Esophagus squamous epithelium (tissue), 5 donors: ENCODE measurements around the gene KCTD13. TPM values are rescaled to one million over a fixed set of nuclear protein-coding genes. Genes with fewer than 3 reads are reported as not detected.

Experiments used
- DNase-seq: peaks from one replicate; lab custom pipeline; 2025; lab: John Stamatoyannopoulos, UW
- H3K27ac ChIP-seq, 4 donors: fragments of 200-600 bp; sonication (generic); one replicate each; pipeline ENCODE4 v1.5.1; 2016 to 2019; ENCODE audit warnings: mild to moderate bottlenecking in 1 of 4
- H3K27me3 ChIP-seq, 4 donors: fragments of 200-600 bp; sonication (generic); 1 replicate in 3 of 4; 2 replicates in 1 of 4; pipeline versions ENCODE4 v1.5.1 to v1.6.0; 2017 to 2021; ENCODE audit warnings: antibody characterized with exemption in 1 of 4
- H3K36me3 ChIP-seq, 3 donors: fragments of 200-600 bp; sonication (generic); one replicate each; pipeline ENCODE4 v1.5.1; 2016 to 2019
- H3K4me1 ChIP-seq, 3 donors: fragments of 200-600 bp; sonication (generic); one replicate each; pipeline ENCODE4 v1.5.1; 2017 to 2019
- H3K4me3 ChIP-seq, 4 donors: fragments of 200-600 bp; sonication (generic); 1 replicate in 3 of 4; 2 replicates in 1 of 4; pipeline ENCODE4 v1.5.1; 2016 to 2019; ENCODE audit warnings: mild to moderate bottlenecking in 2 of 4, moderate library complexity in 1 of 4
- H3K9me3 ChIP-seq, 3 donors: fragments of 200-600 bp; sonication (generic); one replicate each; pipeline ENCODE4 v1.5.1; 2016 to 2019
- CTCF ChIP-seq, 6 experiments: fragments of 450-650 bp in 4 of 6; fragments of 200-600 bp in 2 of 6; sonication (generic) in 2 of 6; IDR thresholded peaks; one replicate each; pipeline ENCODE4 v1.5.1; 2016 to 2019; ENCODE audit warnings: antibody characterized with exemption in 6 of 6, mild to moderate bottlenecking in 4 of 6, moderate library complexity in 4 of 6
- POLR2A ChIP-seq, 4 donors: fragments of 450-650 bp; IDR thresholded peaks; one replicate each; pipeline ENCODE4 v1.6.1; 2017; ENCODE audit warnings: antibody characterized with exemption in 4 of 4, mild to moderate bottlenecking in 4 of 4, moderate library complexity in 3 of 4
- WGBS, 2 donors: methylation state at CpG; one replicate each; pipeline ENCODE4 v1.1.5; 2018; 5-methylcytosine and 5-hydroxymethylcytosine counted together
- intact Hi-C: fragments of 100-400 bp; cut with DNase I; formaldehyde crosslinking; loops from one replicate; pipeline ENCODE4 v1.15.0; 2022
- total RNA-seq, 4 donors: library from RNA; depleted of rRNA; stranded (reverse); fragments of >200 nt; gene quantifications; one replicate each; pipeline ENCODE4 v1.1.0, GENCODE V29; 2016
- donor health status: DM: yes; HTN: yes; CAD: no.

Gene KCTD13
- total RNA-seq, 4 donors from 2014 or later = 8.4 to 17.2 (median 13.9) TPM

- 2 to 14% methylated on average over 7 to 21 of the region's 75 CpGs for WGBS, 2 donors
- Histone ChIP-seq H3K27ac (peak within 1 kb of the TSS; percentile 89 to 97 (median 92)), H3K4me3 (peak within 1 kb of the TSS; percentile 74 to 94 (median 92)), H3K9me3 (no peaks in the 10 kb centered on the region), H3K4me1 (peaks cover 12 to 54% (median 23%) of the 10 kb centered on the region in 3 donors), H3K36me3 (peaks cover under 1 to 48% (median 16%) of the 10 kb centered on the region in 3 donors), H3K27me3 (no peaks in the 10 kb centered on the region)
- peak in 1 of 6 experiments; percentile 32 for TF ChIP-seq CTCF (IDR thresholded peaks at IDR 0.05)
- TF ChIP-seq POLR2A (IDR thresholded peaks at IDR 0.05) = peak in 3 of 4 donors; percentile 13 to 78 (median 49)
- intact Hi-C loops = no loop called here
- peak; percentile 90 for DNase-seq
Observed at GRCh38 chr16:29973384-29974246, 47.6 kb upstream of the KCTD13 start, which contains the start of gene TAOK2. TSS of gene TAOK2 (plus strand) at chr16:29973868. CDS start at chr16:29977773, 3,905 bp downstream.

- peak overlapping the region; percentile 89 to 97 (median 92) for H3K27ac ChIP-seq
- H3K4me3 ChIP-seq = peak overlapping the region; percentile 74 to 94 (median 92)
- H3K9me3 ChIP-seq = no peaks in the 10 kb centered on the region
- H3K4me1 ChIP-seq = peaks cover 12 to 48% (median 23%) of the 10 kb centered on the region in 3 donors
- TF ChIP-seq CTCF (IDR thresholded peaks at IDR 0.05) = no peak
- TF ChIP-seq POLR2A (IDR thresholded peaks at IDR 0.05) = no peak
- peaks cover 6 to 48% (median 14%) of the 10 kb centered on the region in 3 donors for H3K36me3 ChIP-seq
- H3K27me3 ChIP-seq = no peaks in the 10 kb centered on the region
- DNase-seq = no peak
- intact Hi-C loops = no loop called here
- 76 to 78% methylated on average over 5 to 6 of the region's 6 CpGs for WGBS, 2 donors
Observed at GRCh38 chr16:29972992-29973383, 47.0 kb upstream of the KCTD13 start.

- Histone ChIP-seq H3K27me3 (no peaks in the 10 kb centered on the region), H3K27ac (peak overlapping the region in 2 of 4 donors; percentile 94 to 97), H3K4me3 (no peak overlapping the region), H3K36me3 (peaks cover 6 to 48% (median 13%) of the 10 kb centered on the region in 3 donors), H3K4me1 (peaks cover 12 to 43% (median 23%) of the 10 kb centered on the region in 3 donors), H3K9me3 (no peaks in the 10 kb centered on the region)
- WGBS, 2 donors = 91 to 100% methylated on average over 1 of the region's 1 CpG
- TF ChIP-seq CTCF (IDR thresholded peaks at IDR 0.05) (no peak), POLR2A (IDR thresholded peaks at IDR 0.05) (no peak)
- intact Hi-C loops = no loop called here
- no peak for DNase-seq
Observed at GRCh38 chr16:29972500-29972899, 46.5 kb upstream of the KCTD13 start.

- intact Hi-C loops = no loop called here
- peaks cover 12 to 31% (median 17%) of the 10 kb centered on the region in 3 donors for H3K4me1 ChIP-seq
- H3K4me3 ChIP-seq = no peak overlapping the region
- WGBS, 2 donors = 80 to 82% methylated on average over 7 of the region's 8 CpGs
- TF ChIP-seq POLR2A (IDR thresholded peaks at IDR 0.05) (no peak), CTCF (IDR thresholded peaks at IDR 0.05) (no peak)
- H3K27ac ChIP-seq = no peak overlapping the region
- peaks cover 6 to 59% (median 13%) of the 10 kb centered on the region in 3 donors for H3K36me3 ChIP-seq
- H3K9me3 ChIP-seq = no peaks in the 10 kb centered on the region
- no peaks in the 10 kb centered on the region for H3K27me3 ChIP-seq
- no peak for DNase-seq
Observed at GRCh38 chr16:29971304-29971703, 45.3 kb upstream of the KCTD13 start.

- no peak overlapping the region for H3K4me3 ChIP-seq
- H3K9me3 ChIP-seq = no peaks in the 10 kb centered on the region
- H3K4me1 ChIP-seq = peaks cover 0 to 21% (median 3%) of the 10 kb centered on the region in 3 donors
- 93 to 98% methylated on average over 2 to 3 of the region's 4 CpGs for WGBS, 2 donors
- intact Hi-C loops = no loop called here
- no peak for DNase-seq
- H3K36me3 ChIP-seq = peaks cover 6 to 85% (median 13%) of the 10 kb centered on the region in 3 donors
- TF ChIP-seq CTCF (IDR thresholded peaks at IDR 0.05) (no peak), POLR2A (IDR thresholded peaks at IDR 0.05) (no peak)
- no peak overlapping the region for H3K27ac ChIP-seq
- no peaks in the 10 kb centered on the region for H3K27me3 ChIP-seq
Observed at GRCh38 chr16:29968205-29968604, 42.2 kb upstream of the KCTD13 start.
